ENCODE data around the gene PGPEP1.
"Not testable (repeated sequence)": the region's sequence is repeated elsewhere in the genome, so short reads cannot be mapped to it uniquely, and the experiment has no call there.

The PGPEP1 gene

DNA sequence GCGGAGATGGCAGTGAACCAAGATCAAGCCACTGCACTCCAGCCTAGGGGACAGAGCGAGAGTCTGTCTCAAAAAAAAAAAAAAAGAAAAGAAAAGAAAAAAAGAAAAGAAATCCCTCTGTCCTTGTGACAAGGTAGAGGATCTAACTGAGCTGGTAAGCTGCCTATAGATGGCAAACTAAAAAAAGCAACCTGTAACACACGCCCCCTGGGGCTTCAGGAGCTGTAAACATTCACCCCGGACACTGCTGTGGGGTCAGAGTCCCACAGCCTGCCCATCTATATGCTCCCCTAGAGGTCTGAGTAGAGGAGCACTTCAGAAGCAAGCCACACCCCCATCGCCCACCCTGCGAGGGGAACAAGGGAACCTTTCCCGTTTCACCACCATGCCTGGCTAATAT lies 4.3 kb upstream of the PGPEP1 start:
- no peak overlapping the region for H3K27ac Mint-ChIP-seq
- no peaks in the 10 kb centered on the region for H3K27me3 Mint-ChIP-seq
- H3K36me3 Mint-ChIP-seq (ENCODE audit: low read depth), result no peaks in the 10 kb centered on the region
- no peak overlapping the region for H3K4me3 Mint-ChIP-seq
- DNase-seq, result no peak
- no peaks in the 10 kb centered on the region for H3K9me3 Mint-ChIP-seq
- peaks cover 9% of the 10 kb centered on the region for H3K4me1 Mint-ChIP-seq (ENCODE audit: low read depth)

DNA sequence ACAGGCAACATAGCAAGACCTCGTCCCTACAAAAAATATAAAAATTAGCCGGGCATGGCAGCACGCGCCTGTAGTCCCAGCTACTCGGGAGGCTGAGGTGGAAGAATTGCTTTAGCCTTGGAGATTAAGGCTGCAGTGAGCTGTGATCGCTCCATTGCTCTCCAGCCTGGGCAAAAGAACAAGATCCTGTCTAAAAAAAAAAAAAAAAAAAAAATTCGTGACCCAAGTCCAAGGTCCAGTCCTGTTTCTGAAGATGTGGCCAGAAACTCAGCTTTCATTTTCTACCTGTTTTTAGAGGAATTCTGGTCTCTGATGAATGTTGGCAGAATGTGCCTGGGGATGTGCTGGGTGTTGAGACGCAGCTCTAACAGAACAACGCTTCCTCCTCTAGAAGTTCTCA lies 1.9 kb upstream of the PGPEP1 start:
- no peak overlapping the region for H3K4me3 Mint-ChIP-seq
- no peaks in the 10 kb centered on the region for H3K27me3 Mint-ChIP-seq
- H3K9me3 Mint-ChIP-seq, result no peaks in the 10 kb centered on the region
- no peak for DNase-seq
- peaks cover 19% of the 10 kb centered on the region for H3K4me1 Mint-ChIP-seq (ENCODE audit: low read depth)
- H3K36me3 Mint-ChIP-seq (ENCODE audit: low read depth), result peaks cover 5% of the 10 kb centered on the region
- no peak overlapping the region for H3K27ac Mint-ChIP-seq

DNA sequence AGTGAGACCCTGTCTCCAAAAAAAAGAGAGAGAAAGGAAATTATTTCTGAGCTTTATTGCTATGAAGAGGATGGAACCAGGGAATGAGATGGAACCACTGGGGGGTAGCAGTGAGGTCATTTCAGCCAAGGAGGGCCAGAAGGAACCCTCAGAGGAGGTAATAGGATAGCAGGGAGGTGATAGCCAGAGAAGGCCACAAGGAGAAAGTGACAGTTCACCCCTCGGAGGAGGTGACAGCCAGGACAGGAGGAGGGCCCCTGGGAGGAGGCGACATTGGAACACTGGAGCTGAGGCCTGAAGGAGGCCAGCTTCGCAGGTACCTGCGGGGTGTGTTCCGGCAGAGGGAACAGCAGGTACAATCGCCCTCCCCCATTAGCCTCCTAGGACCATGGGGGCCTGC lies 675 bp upstream of the PGPEP1 start:
- Mint-ChIP-seq H3K27me3 (no peaks in the 10 kb centered on the region), H3K4me3 (peak overlapping the region; percentile 87), H3K9me3 (no peaks in the 10 kb centered on the region), H3K4me1 (ENCODE audit: low read depth) (peaks cover 19% of the 10 kb centered on the region), H3K36me3 (ENCODE audit: low read depth) (peaks cover 13% of the 10 kb centered on the region), H3K27ac (peak overlapping the region; percentile 47)
- DNase-seq, result no peak

DNA sequence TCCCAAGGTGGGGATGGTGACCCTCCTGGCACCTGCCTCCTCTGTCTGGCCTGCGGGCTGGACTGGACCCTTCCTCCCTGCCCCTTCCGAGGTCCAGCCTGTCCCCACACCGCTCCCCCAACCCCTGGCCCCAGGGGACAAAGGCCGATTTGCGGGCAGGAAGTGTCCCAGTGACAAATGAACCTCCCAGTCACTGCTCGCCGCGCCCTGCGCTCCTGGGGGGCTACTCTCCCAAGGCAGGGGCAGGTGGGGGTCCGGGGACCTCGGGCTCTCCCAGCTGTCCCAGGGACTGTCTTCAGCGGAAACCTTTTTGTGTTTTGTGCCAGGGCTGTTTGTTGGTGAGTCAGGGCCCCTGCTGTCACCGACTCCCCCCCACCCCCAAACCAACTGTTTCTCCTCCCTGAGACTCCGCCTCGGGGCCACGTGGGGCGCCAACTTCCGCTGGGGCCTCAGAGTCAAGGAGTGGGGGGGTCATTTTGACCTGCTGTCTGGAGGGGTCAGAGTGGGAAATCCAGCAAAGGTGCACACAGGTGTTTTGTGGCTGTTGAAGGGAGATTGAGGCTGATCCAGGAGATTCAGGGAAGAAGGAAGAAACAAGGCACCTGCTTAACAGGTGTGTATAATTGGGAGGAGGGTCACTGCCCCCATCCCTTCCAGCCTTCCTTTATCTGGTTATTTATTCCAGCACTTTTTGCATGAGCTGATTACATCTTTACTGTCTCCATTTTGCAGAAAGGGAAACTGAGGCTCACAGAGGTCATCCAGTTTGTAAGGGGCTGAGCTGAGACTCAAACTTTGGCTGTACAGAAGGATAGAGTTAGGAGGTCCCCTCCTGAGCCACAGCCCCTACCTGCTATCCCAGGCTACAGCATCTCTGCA lies 831 bp downstream of the PGPEP1 start:
- H3K27me3 Mint-ChIP-seq, result no peaks in the 10 kb centered on the region
- DNase-seq, result peak; percentile 78
- H3K9me3 Mint-ChIP-seq, result no peaks in the 10 kb centered on the region
- H3K27ac Mint-ChIP-seq, result peak overlapping the region; percentile 90
- H3K4me1 Mint-ChIP-seq (ENCODE audit: low read depth), result peaks cover 19% of the 10 kb centered on the region
- peak overlapping the region; percentile 87 for H3K4me3 Mint-ChIP-seq
- peaks cover 23% of the 10 kb centered on the region for H3K36me3 Mint-ChIP-seq (ENCODE audit: low read depth)

DNA sequence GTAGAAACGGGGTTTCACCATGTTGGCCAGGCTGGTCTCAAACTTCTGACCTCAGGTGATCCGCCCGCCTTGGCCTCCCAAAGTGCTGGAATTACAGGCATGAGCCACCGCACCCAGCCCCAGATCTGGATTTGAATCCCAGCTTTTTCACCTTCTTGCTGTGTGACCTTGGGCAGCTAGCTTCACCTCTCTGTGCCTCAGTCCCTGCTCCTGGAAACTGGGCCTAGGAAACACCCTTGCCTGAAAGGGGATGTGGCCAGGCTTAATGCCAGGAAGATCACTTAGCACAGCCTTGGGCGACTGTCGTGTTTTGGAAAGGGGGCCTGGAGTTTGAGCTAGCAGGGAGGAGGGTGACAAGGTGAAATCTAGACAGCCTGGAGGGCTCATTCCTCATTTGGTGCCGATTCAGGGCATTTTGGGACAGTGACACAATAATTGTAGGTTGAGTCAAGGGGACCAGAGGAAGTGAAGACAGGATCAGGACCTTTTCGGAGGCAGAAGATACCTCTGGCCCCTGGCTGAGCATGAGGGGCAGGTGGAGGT lies 1.8 kb downstream of the PGPEP1 start:
- H3K4me3 Mint-ChIP-seq, result peak overlapping the region; percentile 87
- peak overlapping the region; percentile 57 for H3K27ac Mint-ChIP-seq

DNA sequence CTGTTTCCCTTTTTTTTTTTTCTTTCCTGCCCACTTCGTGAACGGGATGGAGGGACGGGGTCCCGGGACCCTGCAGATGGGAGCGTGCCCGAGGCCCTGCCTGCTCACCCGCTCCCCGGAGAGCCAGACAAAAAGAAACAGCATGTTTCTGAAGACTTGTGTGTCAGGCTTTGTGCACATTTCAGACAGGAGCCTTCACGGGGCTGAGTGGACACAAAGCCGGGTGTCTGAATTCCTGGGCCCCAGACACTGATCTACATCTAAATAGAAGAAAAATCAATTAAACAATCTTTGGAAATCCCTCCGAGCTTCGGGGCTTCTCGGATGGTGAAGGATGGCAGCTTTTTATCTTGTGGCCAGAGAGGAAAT lies 4.2 kb downstream of the PGPEP1 start:
- H3K27me3 Mint-ChIP-seq, result no peaks in the 10 kb centered on the region
- H3K4me1 Mint-ChIP-seq (ENCODE audit: low read depth), result peaks cover 21% of the 10 kb centered on the region
- no peaks in the 10 kb centered on the region for H3K9me3 Mint-ChIP-seq
- H3K27ac Mint-ChIP-seq, result no peak overlapping the region
- H3K36me3 Mint-ChIP-seq (ENCODE audit: low read depth), result peaks cover 36% of the 10 kb centered on the region
- DNase-seq, result no peak
- H3K4me3 Mint-ChIP-seq, result no peak overlapping the region

More for the DNA sequence above, 1.8 kb downstream of the PGPEP1 start:
- no peaks in the 10 kb centered on the region for H3K27me3 Mint-ChIP-seq
- H3K4me1 Mint-ChIP-seq (ENCODE audit: low read depth), result peaks cover 19% of the 10 kb centered on the region
- DNase-seq, result no peak
- H3K36me3 Mint-ChIP-seq (ENCODE audit: low read depth), result peaks cover 28% of the 10 kb centered on the region
- no peaks in the 10 kb centered on the region for H3K9me3 Mint-ChIP-seq

DNA sequence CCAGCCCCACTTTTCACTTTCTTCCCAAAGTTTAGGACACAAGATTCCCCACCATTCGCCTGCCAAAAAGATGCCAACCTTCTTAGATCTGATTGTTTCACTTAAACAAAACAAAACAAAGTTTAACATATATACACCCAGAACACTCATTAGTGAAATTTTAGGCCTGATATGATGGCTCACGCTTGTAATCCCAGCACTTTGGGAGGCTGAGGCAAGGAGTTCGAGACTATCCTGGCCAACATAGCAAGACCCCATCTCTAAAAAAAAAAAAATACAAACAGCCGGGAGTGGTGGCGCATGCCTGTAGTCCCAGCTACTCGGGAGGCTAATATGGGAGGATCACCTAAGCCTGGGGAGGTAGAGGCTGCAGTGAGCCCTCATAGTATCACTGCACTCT lies 4.9 kb downstream of the PGPEP1 start:
- H3K27me3 Mint-ChIP-seq, result no peaks in the 10 kb centered on the region
- no peak overlapping the region for H3K4me3 Mint-ChIP-seq
- DNase-seq, result no peak
- H3K36me3 Mint-ChIP-seq (ENCODE audit: low read depth), result peaks cover 41% of the 10 kb centered on the region
- no peak overlapping the region for H3K27ac Mint-ChIP-seq
- H3K9me3 Mint-ChIP-seq, result no peaks in the 10 kb centered on the region
- peaks cover 16% of the 10 kb centered on the region for H3K4me1 Mint-ChIP-seq (ENCODE audit: low read depth)

DNA sequence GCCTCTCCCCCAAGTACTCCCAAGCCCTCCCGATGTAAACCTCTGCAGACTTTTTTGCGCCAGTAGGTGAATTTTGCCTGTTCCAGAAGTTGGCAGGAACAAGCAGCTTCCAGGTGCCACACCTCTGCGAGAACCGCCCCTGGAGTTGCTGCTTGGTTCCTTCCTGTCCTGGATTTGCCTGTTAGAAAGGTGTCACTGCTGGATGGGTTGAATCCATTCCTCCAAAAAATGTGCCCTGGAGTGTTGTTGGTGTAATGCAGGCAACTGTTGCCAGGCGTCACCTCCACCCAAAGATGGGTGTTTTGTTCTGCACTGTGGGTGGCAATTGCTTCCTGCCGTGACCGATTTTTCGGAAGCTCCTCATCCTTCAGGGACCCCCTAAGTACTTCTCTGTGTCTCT lies 5.7 kb downstream of the PGPEP1 start:
- DNase-seq, result no peak
- Mint-ChIP-seq H3K9me3 (no peaks in the 10 kb centered on the region), H3K4me1 (ENCODE audit: low read depth) (peaks cover 16% of the 10 kb centered on the region), H3K4me3 (no peak overlapping the region), H3K36me3 (ENCODE audit: low read depth) (peaks cover 45% of the 10 kb centered on the region), H3K27ac (no peak overlapping the region), H3K27me3 (no peaks in the 10 kb centered on the region)

DNA sequence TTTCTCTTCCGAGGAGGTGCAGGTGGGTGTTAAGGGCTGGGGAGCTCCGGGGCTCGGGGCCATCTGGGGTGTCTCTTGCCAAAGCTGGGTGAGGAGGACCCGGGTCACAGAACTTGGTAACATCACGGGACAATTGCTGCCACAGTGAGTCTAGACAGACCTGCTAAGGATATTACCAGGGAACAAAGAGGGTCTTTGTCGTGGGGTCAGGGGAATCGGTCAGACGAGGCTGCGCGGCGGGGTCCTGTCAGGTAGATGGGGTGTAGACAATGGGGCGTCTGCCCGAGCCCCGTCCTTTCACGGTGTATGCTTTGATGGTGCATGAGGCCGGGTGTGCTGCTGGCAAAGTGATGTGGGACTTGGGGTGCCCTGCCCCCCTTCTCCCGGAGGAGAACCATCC lies 7.8 kb downstream of the PGPEP1 start:
- H3K27me3 Mint-ChIP-seq, result no peaks in the 10 kb centered on the region
- DNase-seq, result no peak
- H3K36me3 Mint-ChIP-seq (ENCODE audit: low read depth), result peaks cover 42% of the 10 kb centered on the region
- peaks cover 5% of the 10 kb centered on the region for H3K4me1 Mint-ChIP-seq (ENCODE audit: low read depth)
- no peaks in the 10 kb centered on the region for H3K9me3 Mint-ChIP-seq
- H3K4me3 Mint-ChIP-seq, result no peak overlapping the region
- H3K27ac Mint-ChIP-seq, result no peak overlapping the region

DNA sequence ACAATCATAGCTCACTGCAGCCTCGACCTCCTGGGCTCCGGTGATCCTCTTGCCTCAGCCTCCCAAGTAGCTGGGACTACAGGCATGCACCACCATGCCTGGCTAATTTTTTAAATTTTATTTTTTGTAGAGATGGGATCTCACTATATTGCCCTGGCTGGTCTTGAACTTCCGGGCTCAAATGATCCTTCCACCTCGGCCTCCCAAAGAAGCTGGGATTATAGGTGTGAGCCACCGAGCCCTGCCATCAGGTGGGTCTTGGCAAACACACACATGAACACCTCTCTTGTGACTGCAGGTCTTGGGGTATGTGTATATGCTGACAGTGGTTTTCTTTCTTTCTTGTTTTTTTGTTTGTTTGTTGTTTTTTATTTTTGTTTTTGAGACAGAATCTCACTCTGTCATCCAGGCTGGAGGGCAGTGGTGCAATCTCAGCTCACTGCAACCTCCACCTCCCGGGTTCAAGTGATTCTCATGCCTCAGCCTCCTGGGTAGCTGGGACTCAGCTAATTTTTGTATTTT lies 8.5 kb downstream of the PGPEP1 start:
- DNase-seq; H3K4me3 Mint-ChIP-seq; H3K4me1 Mint-ChIP-seq (ENCODE audit: low read depth); H3K27me3 Mint-ChIP-seq; H3K27ac Mint-ChIP-seq; H3K9me3 Mint-ChIP-seq: not testable (repeated sequence)
- H3K36me3 Mint-ChIP-seq (ENCODE audit: low read depth), result peaks cover 43% of the 10 kb centered on the region

DNA sequence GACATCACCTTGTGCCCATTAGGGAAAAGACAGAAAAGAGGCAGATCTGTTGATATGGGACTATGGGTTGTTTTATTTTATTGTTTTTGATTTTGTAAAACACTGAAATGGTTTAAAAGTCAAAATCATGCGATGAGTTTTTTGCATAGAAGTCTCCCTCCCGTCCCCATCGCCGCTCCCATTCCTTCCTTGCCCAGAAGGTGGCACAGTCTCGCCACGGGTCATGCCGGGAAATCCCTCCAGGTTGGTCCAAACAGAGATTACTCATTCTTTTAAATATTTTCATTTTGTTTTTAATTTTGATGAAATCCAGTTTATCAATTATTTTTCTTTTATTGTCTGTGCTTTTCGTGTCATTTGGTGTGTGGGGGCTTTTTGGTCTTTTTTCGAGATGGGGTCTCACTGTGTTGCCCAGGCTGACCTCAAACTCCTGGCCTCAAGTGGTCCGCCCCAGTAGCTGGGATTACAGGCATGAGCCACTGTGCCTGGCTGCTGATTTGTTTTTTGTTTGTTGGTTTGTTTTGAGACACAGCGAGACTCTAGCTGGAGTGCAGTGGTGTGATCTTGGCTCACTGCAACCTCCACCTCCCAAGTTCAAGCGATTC lies 9.2 kb downstream of the PGPEP1 start:
- Mint-ChIP-seq H3K36me3 (ENCODE audit: low read depth) (peaks cover 38% of the 10 kb centered on the region), H3K4me1 (ENCODE audit: low read depth) (peaks cover 5% of the 10 kb centered on the region), H3K27ac (no peak overlapping the region), H3K4me3 (no peak overlapping the region), H3K27me3 (no peaks in the 10 kb centered on the region), H3K9me3 (no peaks in the 10 kb centered on the region)
- peak; percentile 46 for DNase-seq

DNA sequence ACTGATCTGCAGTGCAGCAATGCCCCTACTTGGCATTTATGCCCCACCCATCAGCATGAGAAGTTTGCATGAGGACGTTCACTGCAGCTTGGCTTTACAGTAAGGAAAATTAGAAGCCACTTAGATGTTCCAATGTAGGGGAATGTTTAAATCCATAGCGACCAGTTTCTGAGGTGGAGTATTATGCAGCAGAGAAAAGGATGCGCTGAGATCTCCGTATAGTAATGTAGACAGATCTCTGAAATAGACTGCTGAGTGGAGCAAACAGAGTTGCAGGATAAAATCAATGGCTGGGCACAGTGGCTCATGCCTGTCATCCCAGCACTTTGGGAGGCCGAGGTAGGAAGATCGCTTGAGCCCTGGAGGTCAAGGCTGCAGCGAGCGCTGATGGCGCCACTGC lies 10.1 kb downstream of the PGPEP1 start:
- H3K9me3 Mint-ChIP-seq, result no peaks in the 10 kb centered on the region
- H3K27ac Mint-ChIP-seq, result no peak overlapping the region
- H3K4me1 Mint-ChIP-seq (ENCODE audit: low read depth), result peaks cover 5% of the 10 kb centered on the region
- DNase-seq, result no peak
- H3K4me3 Mint-ChIP-seq, result no peak overlapping the region
- peaks cover 36% of the 10 kb centered on the region for H3K36me3 Mint-ChIP-seq (ENCODE audit: low read depth)
- no peaks in the 10 kb centered on the region for H3K27me3 Mint-ChIP-seq

DNA sequence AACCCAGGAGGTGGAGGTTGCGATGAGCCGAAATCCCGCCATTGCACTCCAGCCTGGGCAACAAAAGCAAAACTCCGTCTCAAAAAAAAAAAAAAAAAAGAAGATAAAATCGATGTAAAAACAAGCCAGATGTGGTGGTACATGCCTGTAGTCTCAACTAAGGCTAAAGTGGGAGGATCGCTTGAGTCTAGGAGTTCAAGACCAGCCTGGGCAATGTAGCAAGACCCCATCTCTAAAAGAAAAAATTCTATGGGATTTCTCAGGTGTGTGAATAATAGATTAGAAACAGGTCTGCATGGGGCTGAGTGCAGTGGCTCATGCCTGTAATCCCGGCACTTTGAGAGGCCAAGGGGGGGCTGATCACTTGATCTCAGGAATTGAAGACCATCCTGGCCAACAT lies 11.1 kb downstream of the PGPEP1 start:
- Mint-ChIP-seq H3K4me3 (no peak overlapping the region), H3K4me1 (ENCODE audit: low read depth) (peaks cover 5% of the 10 kb centered on the region), H3K36me3 (ENCODE audit: low read depth) (peaks cover 41% of the 10 kb centered on the region), H3K9me3 (no peaks in the 10 kb centered on the region), H3K27ac (no peak overlapping the region), H3K27me3 (no peaks in the 10 kb centered on the region)
- no peak for DNase-seq

DNA sequence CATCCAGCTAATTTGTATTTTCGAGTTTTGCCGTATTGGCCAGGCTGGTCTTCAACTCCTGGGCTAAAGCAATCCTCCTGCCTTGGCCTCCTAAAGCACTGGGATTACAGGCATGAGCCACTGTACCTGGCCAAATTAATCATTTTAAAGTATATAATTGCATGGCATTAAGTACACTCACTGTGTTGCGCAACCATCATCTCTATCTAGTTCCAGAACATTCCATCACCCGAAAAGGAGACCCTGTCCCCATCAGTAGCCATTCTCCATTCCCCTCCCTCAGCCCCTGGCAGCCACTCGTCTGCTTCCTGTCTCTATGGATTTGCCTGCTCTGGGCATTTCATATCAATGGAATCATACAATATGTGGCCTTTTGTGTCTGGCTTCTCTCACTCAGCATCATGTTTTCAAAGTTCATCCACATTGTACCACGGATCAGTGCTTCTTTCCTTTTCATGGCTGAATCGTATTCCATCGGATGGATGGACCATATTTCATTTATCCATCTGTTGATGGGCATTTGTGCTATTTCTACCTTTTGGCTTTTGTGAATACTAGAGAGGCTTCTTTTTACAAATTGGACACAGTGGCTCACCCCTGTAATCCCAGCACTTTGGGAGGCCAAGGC lies 13.1 kb downstream of the PGPEP1 start:
- no peak overlapping the region for H3K4me3 Mint-ChIP-seq
- no peak for DNase-seq
- peaks cover 50% of the 10 kb centered on the region for H3K36me3 Mint-ChIP-seq (ENCODE audit: low read depth)
- H3K27ac Mint-ChIP-seq, result no peak overlapping the region
- H3K27me3 Mint-ChIP-seq, result no peaks in the 10 kb centered on the region
- peaks cover 5% of the 10 kb centered on the region for H3K4me1 Mint-ChIP-seq (ENCODE audit: low read depth)
- H3K9me3 Mint-ChIP-seq, result no peaks in the 10 kb centered on the region

DNA sequence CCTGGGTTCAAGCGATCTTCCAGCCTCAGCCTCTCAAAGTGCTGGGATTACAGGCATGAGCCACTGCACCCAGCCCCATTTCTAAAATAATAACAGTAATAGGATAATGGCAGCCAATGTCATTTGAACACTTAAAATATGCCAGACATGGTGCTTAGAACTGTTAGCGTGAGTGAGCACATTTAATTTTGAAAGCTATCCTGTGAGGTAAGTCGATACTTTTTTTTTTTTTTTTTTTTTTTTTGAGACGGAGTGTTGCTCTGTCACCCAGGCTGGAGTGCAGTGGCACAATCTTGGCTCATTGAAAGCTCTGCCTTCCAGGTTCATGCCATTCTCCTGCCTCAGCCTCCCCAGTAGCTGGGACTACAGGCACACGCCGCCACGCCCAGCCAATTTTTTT lies 14.3 kb downstream of the PGPEP1 start:
- not testable (repeated sequence) for H3K9me3 Mint-ChIP-seq; H3K27me3 Mint-ChIP-seq; H3K27ac Mint-ChIP-seq; H3K4me3 Mint-ChIP-seq; DNase-seq; H3K4me1 Mint-ChIP-seq (ENCODE audit: low read depth)
- peaks cover 60% of the 10 kb centered on the region for H3K36me3 Mint-ChIP-seq (ENCODE audit: low read depth)

Measured in activated T-cell treated with anti-CD3 and anti-CD28 coated beads, Interleukin-2, amount 50 U/mL, for 24 hours (primary cell).